ENCODE data around the gene GLI3. TPM values are rescaled to one million over a fixed set of nuclear protein-coding genes. Genes with fewer than 3 reads are reported as not detected.

The GLI3 gene
- total RNA-seq, 2 donors from 2014 or later: 3.4 to 6.6 TPM

DNA sequence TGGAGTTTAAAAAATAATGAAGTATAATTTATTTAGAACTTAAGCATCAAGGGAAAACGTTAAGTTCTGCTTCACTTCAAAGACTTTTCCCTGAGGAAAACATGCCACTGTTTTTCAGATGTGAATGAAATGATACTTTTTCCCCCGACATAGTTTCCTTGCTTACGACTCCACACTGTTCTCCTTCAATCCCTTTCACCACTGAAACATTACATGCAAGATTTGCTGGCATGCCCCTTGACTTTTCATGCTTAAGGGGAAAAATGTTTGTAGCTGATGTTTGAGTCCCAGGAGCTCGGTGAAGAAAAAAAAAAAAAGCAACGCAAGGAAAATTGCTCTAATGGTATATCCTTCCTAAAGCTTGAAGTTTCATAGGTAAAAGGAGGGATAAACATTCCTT lies 10.0 kb downstream of the GLI3 start:
- TF ChIP-seq, protein P1, sequence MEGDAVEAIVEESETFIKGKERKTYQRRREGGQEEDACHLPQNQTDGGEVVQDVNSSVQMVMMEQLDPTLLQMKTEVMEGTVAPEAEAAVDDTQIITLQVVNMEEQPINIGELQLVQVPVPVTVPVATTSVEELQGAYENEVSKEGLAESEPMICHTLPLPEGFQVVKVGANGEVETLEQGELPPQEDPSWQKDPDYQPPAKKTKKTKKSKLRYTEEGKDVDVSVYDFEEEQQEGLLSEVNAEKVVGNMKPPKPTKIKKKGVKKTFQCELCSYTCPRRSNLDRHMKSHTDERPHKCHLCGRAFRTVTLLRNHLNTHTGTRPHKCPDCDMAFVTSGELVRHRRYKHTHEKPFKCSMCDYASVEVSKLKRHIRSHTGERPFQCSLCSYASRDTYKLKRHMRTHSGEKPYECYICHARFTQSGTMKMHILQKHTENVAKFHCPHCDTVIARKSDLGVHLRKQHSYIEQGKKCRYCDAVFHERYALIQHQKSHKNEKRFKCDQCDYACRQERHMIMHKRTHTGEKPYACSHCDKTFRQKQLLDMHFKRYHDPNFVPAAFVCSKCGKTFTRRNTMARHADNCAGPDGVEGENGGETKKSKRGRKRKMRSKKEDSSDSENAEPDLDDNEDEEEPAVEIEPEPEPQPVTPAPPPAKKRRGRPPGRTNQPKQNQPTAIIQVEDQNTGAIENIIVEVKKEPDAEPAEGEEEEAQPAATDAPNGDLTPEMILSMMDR (IDR thresholded peaks at IDR 0.05): no peak
- no peak overlapping the region for H3K4me3 ChIP-seq
- H3K27me3 ChIP-seq (replicated peaks; ENCODE audit: insufficient read depth): no peaks in the 10 kb centered on the region
- no peak overlapping the region for H3K27ac ChIP-seq
- DNase-seq (ENCODE audit: low spot score) (no peak), ATAC-seq (ENCODE audit: insufficient number of reproducible peaks, low FRiP score, low read depth) (no peak)
- no peaks in the 10 kb centered on the region for H3K9me3 ChIP-seq
- peaks cover 5 to 14% of the 10 kb centered on the region in 2 donors for H3K4me1 ChIP-seq (ENCODE audit: control insufficient read depth in 1 of 2, low read depth in 2 of 2)
- H3K36me3 ChIP-seq: no peaks in the 10 kb centered on the region

DNA sequence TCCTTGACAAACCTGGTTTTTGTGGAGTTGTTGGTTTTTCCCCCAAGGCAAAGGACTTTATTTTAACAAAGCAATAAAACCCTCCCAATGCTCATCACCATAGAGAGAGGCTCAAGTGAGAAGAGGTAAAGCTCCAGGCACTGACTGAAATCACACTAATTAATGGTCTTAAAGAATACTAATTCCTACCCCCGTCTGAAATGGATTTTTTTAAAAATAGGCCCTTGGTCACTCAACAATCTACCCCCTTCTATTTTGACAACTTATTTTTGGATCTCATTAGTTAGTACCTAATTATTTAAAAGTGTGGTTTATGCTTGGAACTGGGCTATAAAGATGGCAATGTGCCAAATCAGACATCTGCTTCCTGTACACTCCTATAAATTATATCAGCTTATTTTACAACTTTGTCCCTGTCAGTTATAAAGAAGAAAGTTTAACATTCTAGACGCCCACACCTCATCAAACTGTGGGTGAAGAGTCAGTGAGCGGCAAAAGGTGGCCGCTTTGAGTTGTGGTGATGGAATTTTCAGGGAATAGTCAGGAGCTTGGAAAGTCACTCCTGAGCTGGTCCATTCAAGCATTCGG lies 10.6 kb downstream of the GLI3 start:
- Histone ChIP-seq H3K27me3 (replicated peaks; ENCODE audit: insufficient read depth) (no peaks in the 10 kb centered on the region), H3K9me3 (no peaks in the 10 kb centered on the region), H3K4me1 (ENCODE audit: control insufficient read depth in 1 of 2, low read depth in 2 of 2) (peaks cover 5 to 14% of the 10 kb centered on the region in 2 donors), H3K36me3 (no peaks in the 10 kb centered on the region), H3K4me3 (no peak overlapping the region), H3K27ac (no peak overlapping the region)
- DNase-seq (ENCODE audit: low spot score): no peak
- ATAC-seq (ENCODE audit: insufficient number of reproducible peaks, low FRiP score, low read depth): no peak
- TF ChIP-seq, protein P1 (IDR thresholded peaks at IDR 0.05): no peak

DNA sequence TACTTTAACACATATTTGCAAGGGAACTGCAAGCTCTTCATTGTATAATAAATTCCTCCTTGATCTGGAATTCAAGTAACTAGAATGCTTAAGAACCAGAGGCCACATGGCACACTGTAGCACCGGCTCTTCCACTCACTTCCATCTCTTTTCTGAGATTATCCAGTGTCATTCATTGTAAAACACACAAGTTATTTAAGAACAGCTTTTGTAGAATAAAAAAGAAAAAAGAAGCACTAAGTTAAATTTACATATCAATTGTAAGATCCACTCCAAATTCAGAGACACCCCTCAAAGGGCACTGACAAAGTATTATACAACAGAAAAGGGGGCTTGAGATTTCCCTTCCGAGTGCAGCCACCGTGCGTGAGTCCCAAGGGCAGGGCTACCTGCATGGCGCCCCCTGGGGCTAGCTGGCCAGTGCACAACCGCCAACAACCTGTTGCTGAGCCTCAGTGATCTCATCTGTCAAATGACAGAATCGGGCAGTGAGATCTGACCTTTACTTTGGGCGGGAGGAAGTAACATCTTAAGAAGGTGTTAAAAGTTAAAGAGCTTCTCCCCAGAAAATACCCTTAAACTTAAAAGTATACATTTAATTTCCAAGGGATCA lies 12.5 kb downstream of the GLI3 start:
- H3K4me1 ChIP-seq (ENCODE audit: control insufficient read depth in 1 of 2, low read depth in 2 of 2): peaks cover 5 to 14% of the 10 kb centered on the region in 2 donors
- TF ChIP-seq, protein P1 (IDR thresholded peaks at IDR 0.05): no peak
- DNase-seq (ENCODE audit: low spot score) (no peak), ATAC-seq (ENCODE audit: insufficient number of reproducible peaks, low FRiP score, low read depth) (no peak)
- H3K36me3 ChIP-seq: peaks cover 3% of the 10 kb centered on the region
- H3K27ac ChIP-seq: no peak overlapping the region
- H3K9me3 ChIP-seq: no peaks in the 10 kb centered on the region
- no peaks in the 10 kb centered on the region for H3K27me3 ChIP-seq (replicated peaks; ENCODE audit: insufficient read depth)
- no peak overlapping the region for H3K4me3 ChIP-seq

DNA sequence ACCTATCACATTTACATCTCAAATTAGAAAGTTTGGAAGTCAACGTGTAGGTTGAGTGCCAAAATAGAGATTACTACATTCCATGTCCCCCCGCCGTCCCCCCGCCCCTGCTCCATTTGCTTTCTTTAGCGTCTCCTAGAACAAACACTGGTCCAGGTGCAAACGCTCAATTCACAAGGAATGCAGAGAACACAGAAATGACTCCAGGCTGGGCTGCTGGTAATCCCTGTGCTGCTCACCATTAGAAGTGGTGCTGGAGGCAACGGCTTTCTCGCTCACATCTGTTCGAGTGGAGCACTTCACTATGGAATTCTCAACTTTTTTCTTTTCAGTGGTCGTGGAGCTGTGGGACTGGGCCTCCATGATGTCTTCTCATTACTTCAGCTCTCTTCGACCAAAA lies 14.1 kb downstream of the GLI3 start:
- ATAC-seq (ENCODE audit: insufficient number of reproducible peaks, low FRiP score, low read depth): no peak
- Histone ChIP-seq H3K27ac (no peak overlapping the region), H3K4me1 (ENCODE audit: control insufficient read depth in 1 of 2, low read depth in 2 of 2) (peaks cover 0 to 4% of the 10 kb centered on the region in 2 donors)

DNA sequence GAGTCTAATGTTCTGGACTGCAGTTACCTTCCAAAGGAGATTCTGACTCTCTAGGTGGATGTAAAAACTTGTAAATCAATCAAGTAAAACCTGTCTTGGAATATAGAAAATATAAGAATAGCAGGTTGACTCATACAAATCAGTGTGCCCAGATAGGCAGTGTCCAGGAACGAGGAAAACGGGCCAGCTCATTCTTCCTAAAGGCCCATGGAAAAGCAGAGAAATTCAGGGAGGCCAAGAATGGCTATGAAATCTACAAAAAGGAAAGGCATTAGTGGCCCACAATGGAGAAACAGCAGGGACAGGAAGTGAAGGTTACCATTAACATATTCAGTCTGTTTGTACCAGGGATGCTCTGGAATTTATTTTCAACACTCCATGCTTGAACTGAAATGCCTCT lies 14.9 kb downstream of the GLI3 start:
- Histone ChIP-seq H3K4me3 (no peak overlapping the region), H3K36me3 (peaks cover 3% of the 10 kb centered on the region), H3K27me3 (replicated peaks; ENCODE audit: insufficient read depth) (no peaks in the 10 kb centered on the region), H3K27ac (no peak overlapping the region), H3K9me3 (no peaks in the 10 kb centered on the region), H3K4me1 (ENCODE audit: control insufficient read depth in 1 of 2, low read depth in 2 of 2) (no peaks in the 10 kb centered on the region)
- ATAC-seq (ENCODE audit: insufficient number of reproducible peaks, low FRiP score, low read depth) (no peak), DNase-seq (ENCODE audit: low spot score) (no peak)
- TF ChIP-seq, protein P1 (IDR thresholded peaks at IDR 0.05): no peak

More for the DNA sequence above, 14.1 kb downstream of the GLI3 start:
- Histone ChIP-seq H3K9me3 (no peaks in the 10 kb centered on the region), H3K36me3 (peaks cover 3% of the 10 kb centered on the region), H3K27me3 (replicated peaks; ENCODE audit: insufficient read depth) (no peaks in the 10 kb centered on the region), H3K4me3 (no peak overlapping the region)
- DNase-seq (ENCODE audit: low spot score): no peak
- TF ChIP-seq, protein P1 (IDR thresholded peaks at IDR 0.05): no peak

All from thoracic aorta (tissue), 2 donors.